HEK293T (cell line): ENCODE data around the gene GIPC3.

Source experiments
- BHLHE40 ChIP-seq: fragments of 450-650 bp; IDR thresholded peaks from 2 replicates; pipeline ENCODE4 v1.6.1; 2016; ENCODE audit warnings: mild to moderate bottlenecking, moderate library complexity, borderline replicate concordance
- ELF4 ChIP-seq: fragments of 450-650 bp; IDR thresholded peaks from 2 replicates; pipeline ENCODE4 v1.6.1; 2017; ENCODE audit warnings: antibody characterized with exemption
- FOXK2 ChIP-seq: fragments of 450-650 bp; IDR thresholded peaks from 2 replicates; pipeline ENCODE4 v1.6.1; 2016; ENCODE audit warnings: mild to moderate bottlenecking
- FOXM1 ChIP-seq: fragments of 450-650 bp; IDR thresholded peaks from 2 replicates; pipeline ENCODE4 v1.6.1; 2017; ENCODE audit warnings: mild to moderate bottlenecking, borderline replicate concordance
- HDGF ChIP-seq: fragments of 450-650 bp; IDR thresholded peaks from 2 replicates; pipeline ENCODE4 v1.6.1; 2017; ENCODE audit warnings: antibody characterized with exemption, borderline replicate concordance
- TARDBP ChIP-seq: fragments of 450-650 bp; IDR thresholded peaks from 2 replicates; pipeline ENCODE4 v1.6.1; 2016

DNA sequence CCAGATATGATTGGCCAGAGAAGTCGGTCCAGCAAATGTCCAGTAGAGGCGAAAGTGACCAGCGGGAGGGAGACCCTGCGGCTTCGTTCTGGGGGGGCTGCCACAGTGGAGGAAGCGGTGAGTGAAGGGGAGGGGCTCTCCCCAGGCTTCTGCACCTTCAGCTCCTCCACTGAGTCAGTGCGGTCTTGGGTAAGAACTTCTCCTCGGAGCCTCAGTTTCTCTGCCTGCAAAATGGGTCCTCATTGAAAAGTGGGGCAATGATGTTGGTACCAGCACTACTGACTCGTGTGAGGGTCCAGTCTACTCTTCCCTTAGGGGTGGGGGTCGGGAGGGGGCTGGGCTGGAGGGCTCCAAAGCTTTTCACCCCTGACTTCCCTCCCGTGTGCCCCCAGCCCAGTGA lies 4.2 kb downstream of the GIPC3 start:
- TF ChIP-seq TARDBP (no peak), FOXM1 (no peak), BHLHE40 (no peak), HDGF (no peak), ELF4 (no peak), FOXK2 (no peak)
